ENCODE measurements around the gene MTURN. TPM values are rescaled to one million over a fixed set of nuclear protein-coding genes. Genes with fewer than 3 reads are reported as not detected.

MTURN gene
- polyA plus RNA-seq, 2 of the 4 experiments (the other 2 are of a cell fraction), result 2.3 to 2.5 TPM

GRCh38 chr7:30206942-30207341 is 72.2 kb downstream of the MTURN start:
- Histone ChIP-seq H3K4me3 (no peak overlapping the region), H3K4me2 (no peak overlapping the region; the same call in 2 of the 3 replicates), H3K9me3 (no peaks in the 10 kb centered on the region), H3K27ac (no peak overlapping the region), H3K4me1 (peaks cover 6% of the 10 kb centered on the region; the same call in 1 of the 3 replicates)
- WGBS (ENCODE audit: missing lambda C conversion rate), result 67% methylated on average over 8 of the region's 8 CpGs
- POLR2A ChIA-PET, result no interaction called here
- TF ChIP-seq KDM5A (IDR thresholded peaks at IDR 0.05) (no peak), HOXB5 (CRISPR knock-in tag; IDR thresholded peaks at IDR 0.05) (no peak), SMC3 (IDR thresholded peaks at IDR 0.05) (no peak), RCOR1 (IDR thresholded peaks at IDR 0.05; ENCODE audit: low read depth, low read length) (no peak), RAD21 (conservative IDR thresholded peaks at IDR 0.05 in 1 of 2, IDR thresholded peaks at IDR 0.05 in 1 of 2) (no peak), JUN (IDR thresholded peaks at IDR 0.05) (no peak), HDAC2 (IDR thresholded peaks at IDR 0.05) (no peak), CBX8 (IDR thresholded peaks at IDR 0.05) (no peak), PHF8 (IDR thresholded peaks at IDR 0.05; ENCODE audit: borderline replicate concordance, low read depth) (no peak), CTCF (IDR thresholded peaks at IDR 0.05) (no peak), RNF2 (IDR thresholded peaks at IDR 0.05; ENCODE audit: borderline replicate concordance, low read depth) (no peak), RARB (CRISPR knock-in tag; IDR thresholded peaks at IDR 0.05) (no peak), CHD4 (IDR thresholded peaks at IDR 0.05; ENCODE audit: borderline replicate concordance) (no peak)
- DNase-seq (ENCODE audit: low read depth in 1 of 2, low spot score in 1 of 2), result no peak
- no peak for ATAC-seq
- CTCF ChIA-PET, result interaction anchor here (1.3 to 1.5 kb wide), 2 partner anchors 34 to 69 kb away, joined by 3 read pairs; no protein-coding TSS in a partner anchor
- FAIRE-seq, result no peak

- Histone ChIP-seq H3K4me3 (no peak overlapping the region), H3K9me3 (no peaks in the 10 kb centered on the region), H3K4me2 (no peak overlapping the region), H3K4me1 (peaks cover 6% of the 10 kb centered on the region; the same call in 1 of the 3 replicates), H3K27ac (no peak overlapping the region)
- DNase-seq (ENCODE audit: low read depth in 1 of 2, low spot score in 1 of 2) (no peak), FAIRE-seq (no peak), ATAC-seq (no peak)
- ChIA-PET POLR2A (no interaction called here), CTCF (interaction anchor here (1.5 kb wide), 1 partner anchor 34 kb away, joined by 3 read pairs; no protein-coding TSS in a partner anchor)
- TF ChIP-seq PBX3 (IDR thresholded peaks at IDR 0.05) (no peak), RARB (CRISPR knock-in tag; IDR thresholded peaks at IDR 0.05) (no peak), GATA3 (IDR thresholded peaks at IDR 0.05; ENCODE audit: borderline replicate concordance) (no peak), E2F6 (IDR thresholded peaks at IDR 0.05; ENCODE audit: borderline replicate concordance, low read depth) (no peak), BCL3 (IDR thresholded peaks at IDR 0.05) (no peak), MAFK (IDR thresholded peaks at IDR 0.05; ENCODE audit: partially characterized antibody) (no peak), KDM5A (IDR thresholded peaks at IDR 0.05) (no peak), FOSL2 (IDR thresholded peaks at IDR 0.05) (no peak), FOSL2 (CRISPR knock-in tag; IDR thresholded peaks at IDR 0.05) (no peak), ZFP36 (IDR thresholded peaks at IDR 0.05; ENCODE audit: borderline replicate concordance, partially characterized antibody) (no peak), HMGXB4 (CRISPR knock-in tag; IDR thresholded peaks at IDR 0.05; ENCODE audit: borderline replicate concordance) (no peak), RAD21 (conservative IDR thresholded peaks at IDR 0.05 in 1 of 2, IDR thresholded peaks at IDR 0.05 in 1 of 2) (no peak), TFCP2L1 (CRISPR knock-in tag; IDR thresholded peaks at IDR 0.05) (no peak), RNF2 (IDR thresholded peaks at IDR 0.05; ENCODE audit: borderline replicate concordance, low read depth) (no peak), RCOR1 (IDR thresholded peaks at IDR 0.05; ENCODE audit: low read depth, low read length) (no peak), POLR2A (IDR thresholded peaks at IDR 0.05; ENCODE audit: low read length) (no peak), FOSB (CRISPR knock-in tag; IDR thresholded peaks at IDR 0.05) (no peak), NR3C1 (IDR thresholded peaks at IDR 0.05) (no peak), HDAC2 (IDR thresholded peaks at IDR 0.05) (no peak)
- WGBS (ENCODE audit: missing lambda C conversion rate), result 90% methylated on average over 4 of the region's 4 CpGs
Measured at GRCh38 chr7:30207376-30207775, 72.6 kb downstream of the MTURN start.
